Urothelium cell line (cell line): ENCODE measurements around the gene BNIP3.
"Not testable (repeated sequence)": the region's sequence is repeated elsewhere in the genome, so short reads cannot be mapped to it uniquely, and the experiment has no call there.

ENCODE experiments used
- DNase-seq: peaks from one replicate; pipeline ENCODE4 v3.0.0; 2011; ENCODE audit warnings: low spot score, mixed read lengths
- FAIRE-seq: peaks from 2 replicates; lab custom pipeline; 2011; peaks lifted over from hg19 to GRCh38; lab: Jason Lieb, UNC

Gene BNIP3

GRCh38 chr10:131955591-131956340, 26.0 kb downstream of the BNIP3 start:
- DNase-seq (no peak), FAIRE-seq (no peak)

GRCh38 chr10:131954356-131954965, 27.3 kb downstream of the BNIP3 start:
- no peak for DNase-seq
- FAIRE-seq = no peak

- not testable (repeated sequence) for FAIRE-seq, DNase-seq
Measured at GRCh38 chr10:131949908-131950307, 31.8 kb downstream of the BNIP3 start.

DNA sequence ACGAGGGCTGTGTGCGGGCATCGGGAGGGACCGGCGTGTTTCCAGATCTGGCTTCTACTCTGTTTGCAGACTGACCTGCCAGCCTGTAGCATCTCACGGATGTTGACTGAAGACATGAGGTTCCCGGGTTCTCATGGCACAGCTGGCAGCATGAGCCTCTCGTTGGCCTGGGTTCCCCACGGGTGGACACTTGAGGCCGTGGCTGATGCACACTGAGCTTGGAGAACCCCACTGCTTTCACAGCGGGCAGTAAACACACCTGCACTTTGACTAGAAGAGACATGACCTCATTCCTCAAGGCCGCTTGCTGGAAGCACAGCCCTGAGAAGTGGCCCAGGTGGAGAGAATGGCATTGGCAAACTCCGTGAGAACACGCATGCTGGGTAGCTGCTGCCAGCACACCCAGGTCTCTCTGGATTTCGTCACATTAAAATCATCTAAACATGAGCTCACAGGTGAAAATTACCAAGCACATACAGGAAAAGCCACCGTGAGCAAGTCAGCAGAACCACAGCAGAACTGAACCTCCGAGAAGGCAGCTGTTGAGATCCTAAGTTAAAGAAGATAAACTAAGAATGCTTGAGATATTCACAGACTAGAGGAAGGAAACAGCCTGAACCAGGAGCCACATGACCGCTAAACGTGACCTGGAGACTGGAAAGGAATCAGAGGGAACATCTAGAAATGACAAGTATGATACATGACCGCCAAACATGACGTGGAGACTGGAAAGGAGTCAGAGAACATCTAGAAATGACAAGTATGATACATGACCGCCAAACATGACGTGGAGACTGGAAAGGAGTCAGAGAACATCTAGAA, 32.5 kb downstream of the BNIP3 start:
- FAIRE-seq (no peak), DNase-seq (no peak)

DNA sequence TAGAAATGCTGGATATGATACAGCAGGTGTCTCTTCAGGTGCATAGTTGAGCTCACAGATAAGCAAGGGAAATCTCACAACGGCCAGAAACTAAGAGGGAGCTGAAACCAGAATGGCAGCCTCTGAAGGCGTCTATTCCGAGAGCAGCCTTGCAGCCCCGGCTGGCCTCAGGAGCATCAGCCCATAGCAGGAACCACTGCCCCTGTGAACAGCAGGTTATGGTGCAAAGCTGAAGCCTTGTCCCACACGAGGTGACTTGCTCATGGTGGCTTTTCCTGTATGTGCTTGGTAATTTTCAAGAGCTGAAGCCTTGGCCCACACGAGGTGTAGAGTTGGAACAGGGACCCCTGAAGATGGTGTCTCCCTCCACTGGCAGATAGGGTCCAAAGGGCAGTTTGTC, 33.2 kb downstream of the BNIP3 start:
- FAIRE-seq (no peak), DNase-seq (no peak)

DNA sequence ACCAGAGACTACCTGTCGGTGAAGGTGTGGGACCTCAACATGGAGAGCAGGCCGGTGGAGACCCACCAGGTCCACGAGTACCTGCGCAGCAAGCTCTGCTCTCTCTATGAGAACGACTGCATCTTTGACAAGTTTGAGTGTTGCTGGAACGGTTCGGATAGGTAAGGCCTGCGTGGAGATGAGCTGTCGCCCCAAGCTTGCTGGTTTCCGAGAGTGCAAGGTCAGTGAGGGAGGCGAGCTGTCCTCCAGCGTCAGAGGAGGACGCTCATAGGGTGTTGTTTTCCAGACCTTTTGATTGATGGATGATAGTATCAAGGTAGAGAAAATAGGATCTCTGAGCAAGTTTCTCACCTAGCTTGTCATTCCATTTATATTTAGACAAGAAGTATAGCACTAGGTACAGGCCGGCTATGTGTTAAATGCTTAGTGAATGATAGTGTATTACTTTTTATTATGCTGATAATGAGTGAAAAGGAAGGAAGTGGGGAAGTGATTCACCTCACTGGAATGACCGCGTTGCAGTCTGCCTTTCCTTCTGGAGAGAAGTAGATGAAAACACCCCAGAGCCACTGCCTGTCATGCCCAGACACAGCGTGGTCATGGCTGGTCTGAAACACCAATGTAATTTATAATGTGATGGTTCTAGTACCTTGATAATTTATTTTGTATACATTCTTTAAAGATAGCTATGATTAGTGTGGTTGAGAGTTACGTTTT, 33.9 kb downstream of the BNIP3 start:
- DNase-seq (peak; percentile 71), FAIRE-seq (no peak)

DNA sequence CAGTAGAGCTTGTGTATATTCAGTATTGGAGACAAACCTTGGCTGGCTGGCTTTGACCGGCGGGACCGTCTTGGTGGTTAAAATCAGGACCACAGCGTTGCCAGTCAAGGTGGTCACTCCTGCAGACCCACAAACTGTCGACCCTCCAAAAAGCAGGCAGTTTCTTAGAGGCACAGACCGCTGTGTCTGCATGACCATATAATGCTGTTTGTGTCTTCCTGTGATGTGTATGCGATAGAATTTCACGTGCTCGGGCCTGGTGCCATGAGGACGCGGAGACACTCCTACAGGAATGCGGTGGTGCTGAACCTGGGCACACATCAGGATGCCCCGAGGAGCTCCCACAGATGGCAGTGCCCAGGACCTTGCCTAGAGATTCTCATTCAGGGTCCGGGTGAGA, 34.8 kb downstream of the BNIP3 start:
- peak; percentile 21 for DNase-seq
- peak; percentile 66 for FAIRE-seq

- peak; percentile 63 for DNase-seq
- peak; percentile 9 for FAIRE-seq
Measured at GRCh38 chr10:131946321-131946751, 35.4 kb downstream of the BNIP3 start.

- DNase-seq (no peak), FAIRE-seq (no peak)
Measured at GRCh38 chr10:131944976-131945695, 36.6 kb downstream of the BNIP3 start.

DNA sequence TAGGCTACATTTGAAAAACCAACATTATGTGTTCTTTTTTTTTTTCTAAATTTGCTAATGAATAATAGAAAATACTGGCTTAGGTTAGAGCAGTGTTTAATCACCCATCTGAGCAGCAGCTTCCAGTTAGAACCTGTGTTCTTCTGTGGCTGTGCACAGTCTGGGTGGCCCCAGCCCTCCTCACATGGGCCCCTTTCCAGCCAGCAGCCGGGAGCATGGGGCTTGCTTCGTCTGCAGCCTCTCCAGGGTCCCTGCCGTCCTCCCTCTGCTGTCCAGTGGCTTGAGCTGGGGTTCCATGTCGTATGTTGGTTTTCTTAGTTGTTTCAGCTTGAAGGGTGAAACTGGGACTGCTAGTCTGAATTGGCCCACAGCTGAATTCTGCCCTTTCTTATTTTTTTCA, 37.3 kb downstream of the BNIP3 start:
- FAIRE-seq (no peak), DNase-seq (no peak)

- FAIRE-seq = no peak
- no peak for DNase-seq
Measured at GRCh38 chr10:131943021-131943814, 38.5 kb downstream of the BNIP3 start.

- FAIRE-seq (no peak), DNase-seq (no peak)
Measured at GRCh38 chr10:131942455-131942854, 39.3 kb downstream of the BNIP3 start.

GRCh38 chr10:131938681-131939080, 43.0 kb downstream of the BNIP3 start:
- FAIRE-seq = no peak
- DNase-seq = no peak

GRCh38 chr10:131937836-131938235, 43.9 kb downstream of the BNIP3 start:
- no peak for DNase-seq
- no peak for FAIRE-seq

DNA sequence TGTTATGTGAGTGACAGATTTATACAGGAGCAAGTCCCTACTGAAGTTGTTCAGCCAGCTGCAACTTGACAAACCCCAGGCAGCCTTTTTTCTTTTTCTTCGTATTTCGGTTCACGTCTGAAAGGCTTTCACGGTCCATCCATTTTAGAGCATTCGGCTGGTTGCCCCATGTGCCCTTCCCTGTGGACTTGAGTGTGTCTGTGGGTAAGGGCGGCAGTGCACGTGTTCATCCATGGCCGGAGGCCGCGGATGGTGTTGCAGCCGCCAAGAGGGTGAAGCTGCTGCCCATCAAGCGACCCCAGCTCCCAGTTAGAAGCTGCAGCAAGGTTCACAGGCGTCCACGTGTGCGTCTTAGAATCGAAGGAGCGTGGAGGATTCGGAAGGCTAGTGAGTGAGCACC, 45.0 kb downstream of the BNIP3 start:
- FAIRE-seq (no peak), DNase-seq (no peak)

DNA sequence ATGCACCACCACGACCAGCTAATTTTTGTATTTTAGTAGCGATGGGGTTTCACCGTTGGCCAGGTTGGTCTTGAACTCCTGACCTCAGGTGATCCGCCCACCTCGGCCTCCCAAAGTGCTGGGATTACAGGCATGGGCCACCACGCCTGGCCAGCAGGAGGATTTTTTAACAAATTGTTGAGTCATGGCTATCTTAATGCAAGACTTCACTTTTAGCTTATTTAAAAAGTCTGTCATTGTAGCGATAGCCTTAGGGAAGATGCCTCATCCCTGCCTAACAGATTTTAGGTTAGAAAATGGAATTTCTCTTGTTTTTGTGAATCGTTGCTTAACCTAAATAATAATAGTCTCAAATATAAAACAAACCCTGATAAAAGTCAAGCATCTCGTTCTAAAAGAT, 45.4 kb downstream of the BNIP3 start:
- FAIRE-seq = no peak
- no peak for DNase-seq

GRCh38 chr10:131935260-131935659, 46.5 kb downstream of the BNIP3 start:
- DNase-seq (no peak), FAIRE-seq (no peak)

DNA sequence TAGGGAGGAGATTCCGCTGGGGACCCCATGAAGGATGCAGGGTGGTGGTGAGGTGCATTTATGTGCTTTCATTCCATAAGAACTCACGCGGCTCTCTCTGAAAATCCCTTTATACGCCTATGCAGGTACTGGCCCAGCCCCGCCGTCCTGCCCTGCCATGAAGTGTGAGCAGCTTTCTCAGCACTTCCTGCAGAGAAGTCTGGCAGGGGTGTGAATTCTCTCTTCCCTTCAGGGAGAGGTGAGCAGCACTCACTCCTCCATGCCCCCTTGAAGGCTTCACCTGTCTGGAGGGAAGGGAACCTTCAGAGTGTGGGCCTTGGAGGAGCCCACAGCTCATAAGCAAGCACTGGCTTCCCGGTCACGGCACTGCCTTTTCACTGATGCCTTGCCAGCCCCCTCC, 47.0 kb downstream of the BNIP3 start:
- FAIRE-seq = no peak
- DNase-seq = no peak

- DNase-seq (no peak), FAIRE-seq (no peak)
Measured at GRCh38 chr10:131933696-131934086, 48.0 kb downstream of the BNIP3 start.
